OCI-LY7 (cell line): Measurements from ENCODE around the gene CDC42BPA. TPM values are rescaled to one million over a fixed set of nuclear protein-coding genes. Genes with fewer than 3 reads are reported as not detected.

Source experiments
- BruUV-seq: library from RNA; stranded (reverse); fragments of 400-500 nt; replicated peaks from 2 replicates; lab custom pipeline; 2021; lab: Mats Ljungman, UMichigan
- CTCF ChIA-PET: fragments of 300-600 bp; sonication (Branson Sonifier 250); formaldehyde crosslinking; loops from one replicate; lab custom pipeline; 2022; ENCODE audit warnings: antibody characterized with exemption; ENCODE audit not compliant: unreplicated experiment; lab: Charles Lee
- POLR2A ChIA-PET: fragments of 300-600 bp; sonication (Branson Sonifier 250); formaldehyde crosslinking; loops from one replicate; lab custom pipeline; 2022; ENCODE audit warnings: antibody characterized with exemption; lab: Charles Lee
- DNase-seq: peaks from one replicate; pipeline ENCODE4 v3.0.0-alpha.2; 2015; ENCODE audit warnings: low spot score
- H2AFZ ChIP-seq: fragments of 200-600 bp; sonication (generic), shearing (Covaris generic); 2 replicates; pipeline ENCODE4 v1.6.1; 2014; ENCODE audit warnings: mild to moderate bottlenecking, antibody characterized with exemption, low read length, moderate library complexity
- H3K27ac ChIP-seq: fragments of 200-600 bp; sonication (generic); 2 replicates; pipeline ENCODE4 v1.5.1; 2014; ENCODE audit warnings: mixed run types, low read depth, mild to moderate bottlenecking, moderate library complexity, low read length, inconsistent platforms; ENCODE audit not compliant: poor library complexity, severe bottlenecking
- H3K36me3 ChIP-seq: fragments of 200-600 bp; sonication (generic); 2 replicates; pipeline ENCODE4 v1.6.1; 2014; ENCODE audit warnings: mild to moderate bottlenecking, antibody characterized with exemption, low read length, moderate library complexity, mixed read lengths; ENCODE audit not compliant: insufficient read depth
- H3K4me1 ChIP-seq: fragments of 200-600 bp; sonication (generic); 2 replicates; pipeline ENCODE4 v1.5.1; 2014; ENCODE audit warnings: mild to moderate bottlenecking, low read length; ENCODE audit not compliant: insufficient read depth, poor library complexity, severe bottlenecking
- H3K4me2 ChIP-seq: fragments of 200-600 bp; sonication (generic); 2 replicates; pipeline ENCODE4 v1.6.1; 2014; ENCODE audit warnings: mild to moderate bottlenecking, low read length
- H3K4me3 ChIP-seq: fragments of 200-600 bp; sonication (generic); 2 replicates; pipeline ENCODE4 v1.5.1; 2014; ENCODE audit warnings: mild to moderate bottlenecking, low read depth, low read length; ENCODE audit not compliant: poor library complexity, severe bottlenecking
- H3K79me2 ChIP-seq: fragments of 200-600 bp; sonication (generic); 2 replicates; pipeline ENCODE4 v1.6.1; 2016; ENCODE audit warnings: low read depth, mild to moderate bottlenecking, low read length, moderate library complexity, mixed read lengths; ENCODE audit not compliant: insufficient read depth
- H3K9me2 ChIP-seq: fragments of 200-600 bp; sonication (generic); 2 replicates; pipeline ENCODE4 v1.6.1; 2016; ENCODE audit warnings: mild to moderate bottlenecking, low read length, mixed read lengths; ENCODE audit not compliant: insufficient read depth
- H3K9me3 ChIP-seq: fragments of 200-600 bp; sonication (generic); 2 replicates; pipeline ENCODE4 v1.6.1; 2014; ENCODE audit warnings: mild to moderate bottlenecking, mixed run types, low read length, mixed read lengths
- H4K20me1 ChIP-seq: fragments of 200-600 bp; sonication (generic); 2 replicates; pipeline ENCODE4 v1.6.1; 2014; ENCODE audit warnings: mild to moderate bottlenecking, antibody characterized with exemption, low read length, moderate library complexity, mixed read lengths; ENCODE audit not compliant: insufficient read depth
- EZH2phosphoT487 ChIP-seq: fragments of 200-600 bp; sonication (generic); IDR thresholded peaks from 2 replicates; pipeline ENCODE4 v1.6.1; 2018; ENCODE audit warnings: low read depth, borderline replicate concordance, mild to moderate bottlenecking, mixed run types, antibody characterized with exemption, low read length, moderate library complexity, mixed read lengths
- intact Hi-C: fragments of 100-400 bp; cut with micrococcal nuclease; formaldehyde crosslinking; loops from one replicate; pipeline ENCODE4 v1.10.0; 2022; ENCODE audit not compliant: unreplicated experiment
- total RNA-seq, 2 experiments: library from RNA; depleted of rRNA in 1 of 2; stranded (reverse); fragments of >200 nt in 1 of 2; shearing (Covaris generic) in 1 of 2; gene quantifications; 2 replicates each; pipeline ENCODE4 v1.2.3, GENCODE V29; 2014 to 2022
- TF ChIP-seq, protein P1 (sequence below): fragments of 200-600 bp; sonication (generic); conservative IDR thresholded peaks from 2 replicates; pipeline ENCODE4 v1.5.1; 2014; ENCODE audit warnings: mild to moderate bottlenecking, antibody characterized with exemption, low read length, moderate library complexity, mixed read lengths

CDC42BPA gene
- total RNA-seq, 2 experiments from 2014 or later: not detected

- ChIA-PET POLR2A (interaction anchor here (0.6 kb wide), 1 partner anchor 188 kb away, joined by 3 read pairs; no protein-coding TSS in a partner anchor), CTCF (no interaction called here)
- H3K4me3 ChIP-seq: no peak overlapping the region
- TF ChIP-seq EZH2phosphoT487: no peak
- TF ChIP-seq, protein P1, sequence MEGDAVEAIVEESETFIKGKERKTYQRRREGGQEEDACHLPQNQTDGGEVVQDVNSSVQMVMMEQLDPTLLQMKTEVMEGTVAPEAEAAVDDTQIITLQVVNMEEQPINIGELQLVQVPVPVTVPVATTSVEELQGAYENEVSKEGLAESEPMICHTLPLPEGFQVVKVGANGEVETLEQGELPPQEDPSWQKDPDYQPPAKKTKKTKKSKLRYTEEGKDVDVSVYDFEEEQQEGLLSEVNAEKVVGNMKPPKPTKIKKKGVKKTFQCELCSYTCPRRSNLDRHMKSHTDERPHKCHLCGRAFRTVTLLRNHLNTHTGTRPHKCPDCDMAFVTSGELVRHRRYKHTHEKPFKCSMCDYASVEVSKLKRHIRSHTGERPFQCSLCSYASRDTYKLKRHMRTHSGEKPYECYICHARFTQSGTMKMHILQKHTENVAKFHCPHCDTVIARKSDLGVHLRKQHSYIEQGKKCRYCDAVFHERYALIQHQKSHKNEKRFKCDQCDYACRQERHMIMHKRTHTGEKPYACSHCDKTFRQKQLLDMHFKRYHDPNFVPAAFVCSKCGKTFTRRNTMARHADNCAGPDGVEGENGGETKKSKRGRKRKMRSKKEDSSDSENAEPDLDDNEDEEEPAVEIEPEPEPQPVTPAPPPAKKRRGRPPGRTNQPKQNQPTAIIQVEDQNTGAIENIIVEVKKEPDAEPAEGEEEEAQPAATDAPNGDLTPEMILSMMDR: no peak
- BruUV-seq: no TSS peak
- H4K20me1 ChIP-seq: no peaks in the 10 kb centered on the region
- H3K27ac ChIP-seq: no peak overlapping the region
- no peak overlapping the region for H2AFZ ChIP-seq
- no peaks in the 10 kb centered on the region for H3K4me1 ChIP-seq
- intact Hi-C loops: no loop called here
- no peaks in the 10 kb centered on the region for H3K9me3 ChIP-seq
- DNase-seq: no peak
- no peaks in the 10 kb centered on the region for H3K79me2 ChIP-seq
- H3K36me3 ChIP-seq: no peaks in the 10 kb centered on the region
- no peak overlapping the region for H3K4me2 ChIP-seq
- no peaks in the 10 kb centered on the region for H3K9me2 ChIP-seq
These were observed 223.9 kb downstream of the CDC42BPA start for GRCh38 chr1:227094249-227094966.

GRCh38 chr1:227093309-227093708 lies 225.0 kb downstream of the CDC42BPA start:
- CTCF ChIA-PET: no interaction called here
- no peak overlapping the region for H3K4me3 ChIP-seq
- H3K36me3 ChIP-seq: no peaks in the 10 kb centered on the region
- no peaks in the 10 kb centered on the region for H4K20me1 ChIP-seq
- POLR2A ChIA-PET: no interaction called here
- H3K79me2 ChIP-seq: no peaks in the 10 kb centered on the region
- H3K27ac ChIP-seq: no peak overlapping the region
- intact Hi-C loops: no loop called here
- no peak for DNase-seq
- BruUV-seq: no TSS peak
- TF ChIP-seq EZH2phosphoT487: no peak
- TF ChIP-seq, protein P1: no peak
- H3K4me2 ChIP-seq: no peak overlapping the region
- H3K9me3 ChIP-seq: no peaks in the 10 kb centered on the region
- no peaks in the 10 kb centered on the region for H3K4me1 ChIP-seq
- H3K9me2 ChIP-seq: no peaks in the 10 kb centered on the region
- H2AFZ ChIP-seq: no peak overlapping the region

GRCh38 chr1:227092069-227092468 lies 226.2 kb downstream of the CDC42BPA start:
- Histone ChIP-seq H4K20me1 (no peaks in the 10 kb centered on the region), H3K27ac (no peak overlapping the region), H3K4me2 (no peak overlapping the region), H3K9me3 (no peaks in the 10 kb centered on the region), H2AFZ (no peak overlapping the region), H3K4me3 (no peak overlapping the region), H3K4me1 (no peaks in the 10 kb centered on the region), H3K9me2 (no peaks in the 10 kb centered on the region), H3K79me2 (no peaks in the 10 kb centered on the region), H3K36me3 (no peaks in the 10 kb centered on the region)
- intact Hi-C loops: no loop called here
- ChIA-PET POLR2A (interaction anchor here (0.6 kb wide), 1 partner anchor 111 kb away, joined by 3 read pairs; no protein-coding TSS in a partner anchor), CTCF (no interaction called here)
- TF ChIP-seq, protein P1: no peak
- TF ChIP-seq EZH2phosphoT487: no peak
- DNase-seq: no peak
- BruUV-seq: no TSS peak
